Measurements from ENCODE around the gene ANXA4. TPM values are rescaled to one million over a fixed set of nuclear protein-coding genes. Genes with fewer than 3 reads are reported as not detected.
"Not testable (repeated sequence)": the region's sequence is repeated elsewhere in the genome, so short reads cannot be mapped to it uniquely, and the experiment has no call there.

ANXA4 gene
- total RNA-seq, 1 donor, result 26.1 TPM

DNA sequence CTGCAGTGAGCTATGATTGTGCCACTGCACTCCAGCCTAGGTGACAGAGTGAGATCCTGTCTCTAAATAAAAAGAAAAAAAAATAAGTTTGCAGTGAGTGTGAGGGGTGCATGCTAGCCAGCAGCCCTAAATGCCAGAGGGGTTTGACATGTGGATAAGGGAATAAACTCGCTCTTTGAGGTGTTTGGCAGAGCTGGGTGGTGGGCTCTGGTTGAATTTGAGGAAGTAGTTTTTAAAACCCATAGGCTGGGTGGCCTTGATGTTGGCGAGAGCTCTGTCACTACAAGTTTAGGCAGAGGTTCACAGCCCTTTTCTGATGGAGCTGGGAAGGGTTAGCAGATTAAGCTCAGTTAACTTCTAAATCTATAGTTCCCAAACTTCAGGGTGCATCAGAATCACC lies 3.1 kb downstream of the ANXA4 start:
- peak in 1 of 3 donors; percentile 24 for DNase-seq (ENCODE audit: low read depth in 2 of 3, low spot score in 2 of 3)

DNA sequence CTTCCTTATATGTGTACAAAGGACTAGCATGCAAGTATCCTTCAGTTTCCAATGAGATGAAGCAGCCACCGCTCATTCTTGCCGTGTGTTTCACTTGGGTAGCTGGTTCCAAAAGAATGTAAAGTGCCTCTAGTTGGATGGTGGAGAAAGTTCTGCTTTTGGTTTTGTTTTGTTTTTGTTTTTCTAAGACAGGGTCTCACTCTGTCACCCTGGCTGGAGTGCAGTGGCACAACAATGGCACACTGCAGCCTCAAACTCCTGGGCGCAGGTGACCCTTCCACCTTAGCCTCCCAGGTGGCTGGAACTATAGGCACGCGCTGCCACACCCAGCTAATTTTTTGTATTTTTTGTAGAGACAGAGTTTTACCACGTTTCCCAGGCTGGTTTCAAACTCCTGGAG lies 8.3 kb downstream of the ANXA4 start:
- no peak for DNase-seq (ENCODE audit: low read depth in 2 of 3, low spot score in 2 of 3)

DNA sequence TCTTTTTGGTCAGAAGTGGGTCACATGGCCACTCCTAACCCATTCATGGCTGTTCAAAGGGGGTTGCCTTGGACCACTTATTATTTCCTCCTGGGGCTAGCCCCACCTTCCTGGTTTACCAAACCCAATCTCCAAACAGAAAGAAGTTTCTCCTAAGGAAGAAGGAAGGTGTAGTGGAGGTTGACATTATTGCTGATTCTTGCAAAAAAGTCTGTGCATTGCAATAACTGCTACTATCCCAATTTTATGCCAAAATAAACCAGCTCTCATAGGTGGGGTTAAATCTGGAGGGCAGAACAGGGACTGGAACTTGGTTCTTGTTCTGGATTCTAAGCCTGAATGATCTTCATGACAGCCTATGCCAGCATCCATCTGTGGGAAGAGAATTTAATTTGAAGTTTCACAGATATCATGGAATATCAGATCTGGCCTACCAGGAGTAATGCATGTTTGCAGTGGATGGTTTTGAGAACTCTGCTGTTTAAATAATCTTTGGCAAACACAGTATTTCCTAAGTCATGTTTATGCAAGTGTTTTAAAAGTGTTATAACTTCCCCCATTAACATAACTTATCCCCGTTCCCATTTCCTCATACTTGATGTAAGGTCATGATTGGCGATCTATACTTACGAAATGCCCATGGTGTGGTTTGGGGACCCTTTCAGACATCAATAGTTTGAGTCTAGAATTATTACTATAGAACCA lies 11.9 kb downstream of the ANXA4 start:
- no peak for DNase-seq (ENCODE audit: low read depth in 2 of 3, low spot score in 2 of 3)

GRCh38 chr2:69754633-69755032 lies 12.7 kb downstream of the ANXA4 start:
- no peak for DNase-seq (ENCODE audit: low read depth in 2 of 3, low spot score in 2 of 3)

DNA sequence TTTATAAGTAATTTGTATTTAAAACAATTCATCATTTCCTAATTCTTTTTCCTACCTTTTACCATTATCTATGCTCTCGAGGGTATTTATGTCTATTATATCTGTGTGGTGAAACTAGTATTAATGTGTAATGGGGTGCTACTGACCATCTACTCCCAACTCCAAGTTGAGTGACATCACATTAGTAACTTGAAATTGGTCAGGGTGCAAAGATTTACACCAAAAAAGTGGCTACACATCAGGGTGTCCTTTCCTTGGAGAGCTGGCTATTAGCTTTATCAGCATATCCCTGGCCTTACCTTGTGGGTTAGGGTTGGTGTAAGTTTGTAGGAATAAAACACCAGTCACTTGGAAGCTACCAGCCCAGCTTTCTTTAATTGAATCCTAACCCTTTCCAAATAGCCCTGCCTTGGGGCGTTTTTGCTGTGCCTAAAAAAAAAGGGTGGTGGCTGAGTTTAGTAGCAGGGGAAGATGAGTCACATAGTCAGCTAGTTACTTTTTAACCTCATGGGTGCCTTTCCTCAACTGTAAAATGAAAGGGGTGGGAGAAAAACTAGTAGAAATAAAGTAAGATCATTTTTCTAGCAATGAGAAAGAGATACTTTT lies 14.0 kb downstream of the ANXA4 start:
- DNase-seq (ENCODE audit: low read depth in 2 of 3, low spot score in 2 of 3), result no peak

- DNase-seq (ENCODE audit: low read depth in 2 of 3, low spot score in 2 of 3), result no peak
Observed at GRCh38 chr2:69762025-69762424, 20.1 kb downstream of the ANXA4 start.

DNA sequence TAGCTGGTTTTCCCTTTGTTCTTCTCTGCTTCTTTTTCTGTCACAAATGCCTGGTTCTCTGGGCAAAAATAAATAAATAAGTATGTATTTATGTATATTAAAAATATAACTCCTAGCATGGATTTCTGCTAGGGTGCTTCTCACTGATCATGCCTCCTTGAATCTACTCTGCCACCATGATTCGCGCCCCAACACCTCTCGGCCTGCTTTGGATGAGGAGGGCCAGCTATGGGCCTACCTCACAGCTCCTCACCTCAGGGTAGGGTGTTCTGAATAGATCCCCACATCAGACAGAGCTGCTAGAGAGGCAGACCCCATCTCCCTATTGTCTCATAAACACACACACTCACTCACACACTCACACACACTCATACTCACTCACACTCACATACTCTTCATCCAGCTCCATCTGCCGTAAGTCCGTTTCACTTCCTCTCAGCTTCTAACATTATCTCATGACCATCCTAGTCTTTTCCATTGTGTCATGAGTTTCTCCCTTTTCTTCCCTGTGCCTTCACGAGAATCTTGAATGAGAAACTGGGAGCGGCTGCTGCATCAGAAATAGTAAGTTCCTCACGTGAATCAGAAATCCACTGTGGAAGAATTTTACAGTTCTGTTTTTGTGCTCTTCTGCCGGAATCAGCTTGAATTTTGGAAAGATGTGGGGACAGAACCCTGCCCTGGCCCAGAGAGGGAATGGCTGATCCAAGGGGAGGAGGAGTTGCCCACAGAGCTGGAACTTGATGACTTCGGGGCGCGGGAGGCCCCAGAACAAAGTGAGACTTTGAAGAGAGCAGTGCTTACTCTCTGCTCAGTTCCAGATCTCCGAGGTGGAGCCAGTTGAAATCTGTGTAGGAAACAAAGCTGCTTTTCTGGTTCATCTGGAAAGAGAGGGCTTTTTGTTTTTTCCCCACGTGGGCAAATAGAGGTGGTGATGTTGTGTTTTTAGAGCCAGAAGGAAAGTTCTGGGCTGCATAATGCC lies 20.9 kb downstream of the ANXA4 start:
- DNase-seq (ENCODE audit: low read depth in 2 of 3, low spot score in 2 of 3), result no peak

- not testable (repeated sequence) for DNase-seq (ENCODE audit: low read depth in 2 of 3, low spot score in 2 of 3)
Observed at GRCh38 chr2:69763831-69764230, 21.9 kb downstream of the ANXA4 start.

GRCh38 chr2:69764286-69765095 lies 22.6 kb downstream of the ANXA4 start:
- no peak for DNase-seq (ENCODE audit: low read depth in 2 of 3, low spot score in 2 of 3)

- no peak for DNase-seq (ENCODE audit: low read depth in 2 of 3, low spot score in 2 of 3)
Observed at GRCh38 chr2:69765096-69765380, 23.1 kb downstream of the ANXA4 start.

DNA sequence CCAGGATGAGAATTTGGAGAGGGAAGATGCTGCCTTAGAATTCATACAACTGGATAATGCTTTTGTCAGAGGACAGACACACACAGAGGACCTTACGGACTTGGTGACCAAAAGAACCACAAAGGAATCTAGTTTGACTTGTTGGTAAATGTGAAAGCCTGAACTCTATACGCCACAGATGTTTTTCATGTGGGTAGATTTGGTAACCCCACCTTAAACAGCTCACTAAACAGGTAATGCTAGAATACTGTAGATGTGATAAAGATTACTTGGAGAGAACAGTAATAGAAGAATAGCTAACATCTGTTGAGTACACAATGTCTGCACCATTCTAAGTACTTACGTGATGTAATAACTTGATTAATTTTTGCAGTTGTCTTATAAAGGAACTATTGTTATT lies 24.1 kb downstream of the ANXA4 start:
- DNase-seq (ENCODE audit: low read depth in 2 of 3, low spot score in 2 of 3), result no peak

- DNase-seq (ENCODE audit: low read depth in 2 of 3, low spot score in 2 of 3), result peak in 1 of 3 donors; percentile 38
Observed at GRCh38 chr2:69767034-69767433, 25.1 kb downstream of the ANXA4 start.

DNA sequence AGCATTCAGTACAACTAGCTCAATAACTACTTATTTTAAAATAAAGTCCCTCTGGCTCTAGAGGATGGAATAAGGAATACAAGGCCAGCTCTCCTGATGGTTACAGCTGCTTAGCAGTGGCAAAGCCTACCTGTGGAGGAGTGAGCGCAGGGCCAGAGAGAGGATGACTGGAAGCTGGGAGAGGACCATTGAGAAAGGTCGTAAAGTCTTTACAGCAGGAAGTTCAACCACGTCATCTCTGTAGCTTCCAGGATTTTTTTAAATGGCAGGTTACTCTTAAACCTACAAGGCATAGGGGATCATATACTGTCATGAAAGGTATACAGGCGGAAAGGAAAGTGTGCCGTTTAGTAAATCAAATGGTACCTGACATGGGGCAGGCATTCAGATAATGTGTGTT lies 26.3 kb downstream of the ANXA4 start:
- no peak for DNase-seq (ENCODE audit: low read depth in 2 of 3, low spot score in 2 of 3)

DNA sequence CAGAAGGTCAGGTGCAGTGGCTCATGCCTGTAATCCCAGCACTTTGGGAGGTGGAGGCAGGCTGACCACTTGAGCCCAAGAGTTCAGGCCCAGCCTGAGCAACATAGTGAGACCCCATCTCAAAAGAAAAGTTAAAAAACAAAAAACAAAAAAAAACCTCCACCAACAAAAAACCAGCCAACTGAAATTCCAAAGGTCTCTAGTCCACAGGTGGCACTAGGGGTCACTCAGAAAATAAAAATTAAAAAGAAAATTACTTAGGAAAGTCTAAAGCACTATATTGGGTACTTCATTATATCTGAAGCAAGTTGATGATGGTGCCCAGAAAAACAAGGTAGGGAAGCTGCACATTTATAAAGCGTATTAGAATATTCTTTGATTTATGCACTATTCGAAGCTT lies 26.9 kb downstream of the ANXA4 start:
- DNase-seq (ENCODE audit: low read depth in 2 of 3, low spot score in 2 of 3), result no peak

DNA sequence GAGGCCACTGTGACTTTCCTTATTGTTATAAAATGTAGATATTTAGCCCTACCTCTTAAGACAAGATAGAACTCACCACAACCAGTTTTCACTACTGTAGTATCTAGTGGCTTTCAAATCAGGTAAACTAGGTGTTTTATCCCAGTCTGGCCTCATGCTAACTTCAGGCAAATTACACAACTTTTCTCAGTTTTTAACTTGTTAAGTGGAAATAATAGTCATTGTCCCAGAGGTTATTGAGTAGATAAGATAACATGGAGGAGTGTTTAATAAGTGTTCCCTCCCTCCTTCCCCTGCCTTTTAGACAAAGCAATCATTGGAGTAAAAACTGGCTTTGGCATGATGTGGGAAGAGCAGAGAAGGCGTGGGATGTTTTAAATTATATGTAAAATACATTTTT lies 27.3 kb downstream of the ANXA4 start:
- no peak for DNase-seq (ENCODE audit: low read depth in 2 of 3, low spot score in 2 of 3)

GRCh38 chr2:69770193-69770702 lies 28.3 kb downstream of the ANXA4 start:
- DNase-seq (ENCODE audit: low read depth in 2 of 3, low spot score in 2 of 3), result peak in 2 of 3 donors; percentile 66 to 68

DNA sequence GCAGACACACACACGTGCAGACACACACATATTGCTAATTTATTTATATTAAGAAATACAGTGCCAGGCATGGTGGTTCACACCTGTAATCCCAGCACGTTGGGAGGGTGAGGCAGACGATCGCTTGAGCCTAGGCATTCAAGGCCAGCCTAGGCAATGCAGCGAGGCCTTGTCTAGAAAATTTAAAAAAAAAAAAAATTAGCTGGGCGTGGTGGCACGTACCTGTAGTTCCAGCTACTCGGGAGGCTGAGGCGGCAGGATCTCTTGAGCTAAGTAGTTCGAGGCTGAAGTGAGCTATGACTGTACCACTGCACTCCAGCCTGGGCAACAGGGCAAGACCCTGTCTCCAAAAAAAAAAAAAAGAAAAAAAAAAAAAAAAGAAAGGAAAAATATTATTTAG lies 28.8 kb downstream of the ANXA4 start:
- no peak for DNase-seq (ENCODE audit: low read depth in 2 of 3, low spot score in 2 of 3)

DNA sequence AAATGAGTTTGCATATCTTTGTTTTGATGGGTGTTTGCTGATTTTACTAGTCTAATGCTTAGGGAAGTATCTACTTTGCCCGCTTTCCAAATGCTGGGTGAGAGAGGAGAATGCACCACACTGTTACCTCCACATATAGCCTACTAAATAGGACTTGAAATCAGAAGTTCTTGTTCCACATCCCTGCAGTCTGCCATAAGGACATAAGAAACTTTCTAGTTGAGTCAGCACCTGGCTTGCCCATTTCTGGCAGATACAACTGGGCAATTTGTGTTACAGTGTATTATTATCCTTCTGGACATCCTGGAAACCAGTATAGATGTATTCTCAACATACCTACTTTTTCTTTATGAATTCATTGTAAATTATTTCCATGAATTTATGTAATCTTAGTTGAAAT lies 29.5 kb downstream of the ANXA4 start:
- DNase-seq (ENCODE audit: low read depth in 2 of 3, low spot score in 2 of 3), result no peak

- no peak for DNase-seq (ENCODE audit: low read depth in 2 of 3, low spot score in 2 of 3)
Observed at GRCh38 chr2:69773206-69773605, 31.3 kb downstream of the ANXA4 start.

GRCh38 chr2:69774258-69774983 lies 32.5 kb downstream of the ANXA4 start:
- not testable (repeated sequence) for DNase-seq (ENCODE audit: low read depth in 2 of 3, low spot score in 2 of 3)
